GM21423 (cell line): ENCODE data around the gene L1CAM.
A peak's percentile ranks its signal among the peaks of the same experiment; 100 is the strongest.

Source experiments
- ATAC-seq: cut with Tn5 transposase; IDR thresholded peaks from one replicate; pipeline ENCODE4 v1.9.1; 2021; ENCODE audit warnings: mild to moderate bottlenecking, moderate library complexity; ENCODE audit not compliant: unreplicated experiment

The L1CAM gene

GRCh38 chrX:153905481-153906095 is 19.6 kb upstream of the L1CAM start:
- ATAC-seq, result no peak

GRCh38 chrX:153903991-153904957 is 18.3 kb upstream of the L1CAM start, which contains the start of gene AVPR2:
Gene AVPR2, plus strand, starts transcription at chrX:153904673. Its CDS starts 473 bp downstream, at chrX:153905146.
- no peak for ATAC-seq

- no peak for ATAC-seq
These were observed 17.4 kb upstream of the L1CAM start for GRCh38 chrX:153903238-153903980.

- ATAC-seq, result no peak
These were observed 16.4 kb upstream of the L1CAM start for GRCh38 chrX:153902385-153902784.

GRCh38 chrX:153901753-153902140 is 15.8 kb upstream of the L1CAM start:
- ATAC-seq, result no peak

- peak; percentile 82 for ATAC-seq
These were observed 15.1 kb upstream of the L1CAM start for GRCh38 chrX:153900831-153901752.

- no peak for ATAC-seq
These were observed 11.9 kb upstream of the L1CAM start for GRCh38 chrX:153897899-153898298.

GRCh38 chrX:153889123-153889522 is 3.1 kb upstream of the L1CAM start:
- ATAC-seq, result no peak

GRCh38 chrX:153888344-153888743 is 2.4 kb upstream of the L1CAM start:
- no peak for ATAC-seq

- ATAC-seq, result no peak
These were observed 1.4 kb upstream of the L1CAM start for GRCh38 chrX:153887385-153887784.

GRCh38 chrX:153886915-153887314 is 942 bp upstream of the L1CAM start:
- ATAC-seq, result no peak

GRCh38 chrX:153885208-153885787 is 675 bp downstream of the L1CAM start:
- no peak for ATAC-seq

- ATAC-seq, result no peak
These were observed 1.4 kb downstream of the L1CAM start for GRCh38 chrX:153884590-153884989.

- ATAC-seq, result no peak
These were observed 1.8 kb downstream of the L1CAM start for GRCh38 chrX:153884136-153884535.

GRCh38 chrX:153883163-153883843 is 2.7 kb downstream of the L1CAM start:
- no peak for ATAC-seq

GRCh38 chrX:153882557-153882956 is 3.4 kb downstream of the L1CAM start:
- no peak for ATAC-seq

- no peak for ATAC-seq
These were observed 3.9 kb downstream of the L1CAM start for GRCh38 chrX:153882086-153882498.

- ATAC-seq, result no peak
These were observed 4.7 kb downstream of the L1CAM start for GRCh38 chrX:153881281-153881680.

GRCh38 chrX:153880440-153880815 is 5.5 kb downstream of the L1CAM start:
- no peak for ATAC-seq
